Stimulated activated CD4-positive, alpha-beta T cell treated with anti-CD3 and anti-CD28 coated beads, Interleukin-12 subunit alpha, Interleukin-12 subunit beta, amount 100 ng/mL, for 4 hours (primary cell): ENCODE results near the gene GUCD1.

Experiments
- DNase-seq: peaks from one replicate; pipeline ENCODE4 v3.0.0-alpha.2; 2020

GUCD1 gene

GRCh38 chr22:24501301-24502005 is 53.5 kb downstream of the GUCD1 start:
- no peak for DNase-seq

GRCh38 chr22:24500277-24500820 is 54.6 kb downstream of the GUCD1 start:
- DNase-seq, result no peak

- no peak for DNase-seq
Measured at GRCh38 chr22:24499706-24500276, 55.1 kb downstream of the GUCD1 start.

GRCh38 chr22:24498824-24499223 is 56.1 kb downstream of the GUCD1 start:
- DNase-seq, result no peak

- no peak for DNase-seq
Measured at GRCh38 chr22:24497841-24498258, 57.1 kb downstream of the GUCD1 start.

GRCh38 chr22:24496661-24497060 is 58.3 kb downstream of the GUCD1 start:
- DNase-seq, result no peak

GRCh38 chr22:24496234-24496633 is 58.7 kb downstream of the GUCD1 start:
- DNase-seq, result no peak

- no peak for DNase-seq
Measured at GRCh38 chr22:24495365-24495675, 59.6 kb downstream of the GUCD1 start.

GRCh38 chr22:24494528-24495364 is 60.2 kb downstream of the GUCD1 start, which contains the start of gene UPB1:
Gene UPB1, plus strand, starts transcription at chr22:24495332. Its CDS starts 72 bp downstream, at chr22:24495404.
- no peak for DNase-seq

- DNase-seq, result no peak
Measured at GRCh38 chr22:24494167-24494527, 60.8 kb downstream of the GUCD1 start.

GRCh38 chr22:24492391-24492790 is 62.5 kb downstream of the GUCD1 start:
- DNase-seq, result no peak
